GM19324 (cell line): Measurements from ENCODE around the gene LBX1.
"Not testable (repeated sequence)": the region's sequence is repeated elsewhere in the genome, so short reads cannot be mapped to it uniquely, and the experiment has no call there.

Experiments
- ATAC-seq: cut with Tn5 transposase; IDR thresholded peaks from one replicate; pipeline ENCODE4 v1.9.1; 2021; ENCODE audit warnings: mild to moderate bottlenecking, moderate library complexity; ENCODE audit not compliant: unreplicated experiment, low FRiP score

LBX1 gene

DNA sequence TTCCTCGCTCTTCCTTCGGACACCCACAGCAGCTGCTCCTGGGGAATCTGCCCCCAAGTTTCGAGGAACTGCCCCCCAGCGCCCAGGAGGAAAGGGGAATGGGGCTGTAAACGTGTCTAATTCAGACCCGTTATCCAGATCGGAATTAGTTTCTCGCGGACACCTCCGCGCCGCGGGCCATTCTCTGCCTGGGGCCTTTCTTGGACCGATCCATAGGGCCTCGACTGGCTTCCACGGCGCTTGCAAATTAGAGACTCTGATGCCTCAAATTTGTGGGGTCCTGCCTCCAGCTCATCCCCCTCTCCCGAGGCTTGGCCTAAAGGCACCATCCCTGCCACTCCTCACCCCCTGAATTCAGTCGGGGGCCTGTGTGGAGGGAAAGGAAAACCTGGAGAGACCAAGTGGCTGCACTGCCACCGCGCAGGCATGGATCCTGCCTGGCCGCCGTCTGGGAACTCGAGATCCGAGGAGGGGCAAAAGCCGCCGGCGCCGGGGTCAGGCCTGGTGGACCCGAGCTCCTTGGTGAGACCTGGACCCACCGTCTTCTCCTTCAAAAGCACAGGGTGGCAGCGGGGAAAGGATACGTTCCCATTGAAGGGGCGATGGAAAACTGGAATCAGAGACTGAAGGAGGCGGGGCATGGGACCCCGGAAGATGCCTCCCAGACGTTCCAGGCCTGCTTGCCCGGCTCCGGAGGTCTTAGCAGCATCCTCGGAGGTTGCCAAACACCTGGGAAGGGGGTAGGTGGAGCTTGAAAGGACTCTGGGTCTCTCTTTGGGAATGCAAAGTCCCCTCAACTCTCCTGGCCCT lies 13.7 kb downstream of the LBX1 start:
- ATAC-seq = no peak

DNA sequence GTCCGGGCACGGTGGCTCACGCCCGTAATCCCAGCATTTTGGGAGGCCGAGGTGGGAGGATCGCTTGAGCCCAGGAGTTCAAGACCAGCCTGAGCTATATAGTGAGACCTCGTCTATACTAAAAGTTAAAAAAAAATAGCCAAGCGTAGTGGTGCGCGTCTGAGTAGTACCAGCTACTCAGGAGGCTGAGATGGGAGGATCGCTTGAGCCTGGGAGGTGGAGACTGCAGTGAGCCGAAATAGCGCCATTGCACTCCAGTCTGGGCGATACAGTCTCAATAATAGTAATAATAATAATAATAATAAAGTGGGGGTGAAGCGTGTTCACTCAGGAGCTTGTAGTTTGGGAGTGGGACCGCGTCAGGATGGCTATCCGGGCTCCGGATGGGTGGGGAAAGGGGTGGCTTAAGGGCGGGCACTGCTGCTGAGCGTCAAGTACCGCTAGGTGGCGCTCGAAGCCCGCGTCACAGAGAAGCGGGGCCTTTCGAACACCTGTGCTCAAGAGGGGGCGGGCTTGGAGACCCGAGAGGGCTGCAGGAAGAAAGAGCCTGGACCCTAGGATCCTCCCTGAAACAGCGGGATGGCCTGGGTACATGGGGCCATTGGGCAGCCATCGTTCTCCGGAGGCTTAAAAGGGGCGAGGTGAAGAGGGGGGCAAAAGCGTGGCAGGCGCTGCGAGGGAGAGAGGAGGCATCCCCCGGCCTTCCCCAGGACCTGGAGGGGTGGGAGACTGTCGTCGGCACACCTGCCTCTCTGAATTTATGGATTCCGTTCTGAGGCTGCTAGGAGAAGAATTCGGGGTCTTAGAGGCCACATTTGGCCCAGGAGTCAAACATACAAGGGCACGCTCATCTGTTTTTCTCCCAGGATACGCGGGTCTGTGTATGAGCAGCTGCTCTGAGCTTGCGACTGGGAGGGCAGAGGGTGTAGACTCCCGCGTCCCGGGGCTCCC lies 14.5 kb downstream of the LBX1 start:
- ATAC-seq = no peak

GRCh38 chr10:101208543-101208942 lies 20.7 kb downstream of the LBX1 start:
- no peak for ATAC-seq

DNA sequence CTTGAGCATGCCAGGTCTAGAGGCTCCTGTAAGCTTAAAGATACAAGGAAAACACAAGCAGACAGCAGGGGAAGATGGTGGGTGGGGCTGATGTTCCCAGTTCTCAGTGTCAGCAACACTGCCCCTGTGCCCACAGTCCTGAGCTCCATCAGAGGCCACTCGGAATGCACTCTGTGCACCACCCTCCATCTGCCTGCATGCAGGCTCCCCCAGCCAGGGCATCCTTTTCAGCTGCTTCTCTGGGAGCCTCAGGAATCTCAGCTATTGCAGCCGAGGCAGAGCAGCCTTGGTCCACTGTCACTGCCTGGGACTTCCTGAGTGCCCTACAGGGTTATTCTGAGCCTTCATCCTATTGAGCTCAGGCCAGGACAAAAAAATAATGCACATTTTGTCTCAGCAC lies 22.2 kb downstream of the LBX1 start:
- ATAC-seq = no peak

DNA sequence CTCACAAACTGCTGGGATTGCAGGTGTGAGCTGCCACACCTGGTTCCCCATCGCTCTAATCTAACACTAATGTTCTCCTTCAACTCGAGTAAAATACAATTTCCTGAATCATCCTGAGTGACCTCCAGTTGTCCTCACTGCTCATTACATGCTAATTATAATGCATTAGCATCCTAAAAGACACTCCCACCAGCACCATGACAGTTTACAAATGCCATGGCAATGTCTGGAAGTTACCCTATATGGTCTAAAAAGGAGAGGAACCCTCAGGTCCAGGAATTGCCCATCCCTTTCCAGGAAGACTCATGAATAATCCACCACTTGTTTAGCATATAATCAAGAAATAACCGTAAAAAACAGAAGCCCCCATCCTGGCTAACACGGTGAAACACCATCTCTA lies 26.6 kb downstream of the LBX1 start:
- ATAC-seq = not testable (repeated sequence)

- ATAC-seq = not testable (repeated sequence)
These were observed 30.8 kb downstream of the LBX1 start for GRCh38 chr10:101198326-101198977.

DNA sequence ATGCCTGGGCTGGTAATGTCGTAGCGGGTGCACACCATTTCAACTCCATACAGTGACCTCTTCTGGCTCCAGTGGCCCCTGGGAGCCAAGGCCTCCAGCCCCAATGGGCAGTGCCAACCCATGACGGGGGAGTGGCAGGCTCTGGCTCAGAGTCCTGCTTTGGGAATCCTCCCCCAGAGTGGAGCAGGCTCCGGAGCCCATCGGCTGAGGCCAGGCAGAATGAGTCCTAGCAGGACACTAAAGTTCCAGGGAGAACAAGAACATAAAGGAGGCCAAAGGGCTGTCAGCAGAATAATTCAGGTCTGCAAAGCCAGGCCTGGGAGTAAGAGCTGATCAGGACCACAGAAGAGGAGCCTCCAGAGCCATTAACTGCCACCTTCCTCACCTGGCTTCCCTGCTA lies 33.3 kb downstream of the LBX1 start:
- no peak for ATAC-seq

- no peak for ATAC-seq
These were observed 39.5 kb downstream of the LBX1 start for GRCh38 chr10:101189461-101190401.

- ATAC-seq = no peak
These were observed 40.3 kb downstream of the LBX1 start for GRCh38 chr10:101188942-101189341.

- ATAC-seq = no peak
These were observed 45.6 kb downstream of the LBX1 start for GRCh38 chr10:101183458-101184183.

- no peak for ATAC-seq
These were observed 46.3 kb downstream of the LBX1 start for GRCh38 chr10:101182936-101183335.
